C4-2B (cell line): ENCODE measurements around the gene ARPC4.

ENCODE experiments used
- ZFX ChIP-seq: fragments of 450-650 bp; IDR thresholded peaks from 2 replicates; pipeline ENCODE4 v1.6.1; 2017
- TF ChIP-seq, protein P1 (sequence below): fragments of 450-650 bp; conservative IDR thresholded peaks from 2 replicates; pipeline ENCODE4 v1.5.1; 2017; ENCODE audit warnings: mild to moderate bottlenecking

DNA sequence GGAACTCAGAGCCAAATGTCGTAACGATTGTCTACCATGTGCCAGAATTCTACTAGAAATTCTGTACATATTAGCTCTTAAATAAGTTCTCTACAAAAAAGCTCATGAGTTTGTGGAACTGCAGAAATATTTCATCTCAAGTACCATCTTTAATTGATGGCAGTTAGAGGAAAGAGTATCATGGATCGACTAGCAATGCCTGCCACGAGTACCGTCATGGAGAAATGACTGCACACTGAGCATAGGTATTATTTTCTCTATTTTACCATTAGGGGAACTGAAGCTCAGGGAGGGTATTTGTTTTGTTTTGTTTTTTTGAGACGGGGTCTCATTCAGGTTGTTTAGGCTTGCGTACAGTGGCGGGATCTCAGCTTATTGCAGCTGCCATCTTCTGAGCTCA lies 48.1 kb downstream of the ARPC4 start:
- TF ChIP-seq ZFX, result no peak
- TF ChIP-seq, protein P1, sequence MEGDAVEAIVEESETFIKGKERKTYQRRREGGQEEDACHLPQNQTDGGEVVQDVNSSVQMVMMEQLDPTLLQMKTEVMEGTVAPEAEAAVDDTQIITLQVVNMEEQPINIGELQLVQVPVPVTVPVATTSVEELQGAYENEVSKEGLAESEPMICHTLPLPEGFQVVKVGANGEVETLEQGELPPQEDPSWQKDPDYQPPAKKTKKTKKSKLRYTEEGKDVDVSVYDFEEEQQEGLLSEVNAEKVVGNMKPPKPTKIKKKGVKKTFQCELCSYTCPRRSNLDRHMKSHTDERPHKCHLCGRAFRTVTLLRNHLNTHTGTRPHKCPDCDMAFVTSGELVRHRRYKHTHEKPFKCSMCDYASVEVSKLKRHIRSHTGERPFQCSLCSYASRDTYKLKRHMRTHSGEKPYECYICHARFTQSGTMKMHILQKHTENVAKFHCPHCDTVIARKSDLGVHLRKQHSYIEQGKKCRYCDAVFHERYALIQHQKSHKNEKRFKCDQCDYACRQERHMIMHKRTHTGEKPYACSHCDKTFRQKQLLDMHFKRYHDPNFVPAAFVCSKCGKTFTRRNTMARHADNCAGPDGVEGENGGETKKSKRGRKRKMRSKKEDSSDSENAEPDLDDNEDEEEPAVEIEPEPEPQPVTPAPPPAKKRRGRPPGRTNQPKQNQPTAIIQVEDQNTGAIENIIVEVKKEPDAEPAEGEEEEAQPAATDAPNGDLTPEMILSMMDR, result no peak
